HEK293T (cell line): ENCODE results near the gene RBFOX2.

Experiments used
- CTCF ChIA-PET: fragments of 350-600 bp; formaldehyde crosslinking; extraction: SDS; loops from one replicate; lab custom pipeline; 2021; ENCODE audit warnings: antibody characterized with exemption, inconsistent platforms; lab: Yijun Ruan, JAX
- POLR2A ChIA-PET: fragments of 350-600 bp; formaldehyde crosslinking; extraction: SDS; loops from one replicate; lab custom pipeline; 2020; ENCODE audit warnings: antibody characterized with exemption, inconsistent platforms; lab: Yijun Ruan, JAX
- DNase-seq: peaks from one replicate; pipeline ENCODE4 v3.0.0; 2012; ENCODE audit warnings: mixed read lengths; ENCODE audit errors: extremely low spot score
- ARNT ChIP-seq: fragments of 450-650 bp; IDR thresholded peaks from 2 replicates; pipeline ENCODE4 v1.6.1; 2017; ENCODE audit warnings: mild to moderate bottlenecking
- BHLHE40 ChIP-seq: fragments of 450-650 bp; IDR thresholded peaks from 2 replicates; pipeline ENCODE4 v1.6.1; 2016; ENCODE audit warnings: mild to moderate bottlenecking, moderate library complexity, borderline replicate concordance
- CTBP1 ChIP-seq: fragments of 450-650 bp; IDR thresholded peaks from 2 replicates; pipeline ENCODE4 v1.6.1; 2016; ENCODE audit warnings: borderline replicate concordance
- ELF4 ChIP-seq: fragments of 450-650 bp; IDR thresholded peaks from 2 replicates; pipeline ENCODE4 v1.6.1; 2017; ENCODE audit warnings: antibody characterized with exemption
- FOXA1 ChIP-seq: fragments of 450-650 bp; IDR thresholded peaks from 2 replicates; pipeline ENCODE4 v1.6.1; 2016; ENCODE audit warnings: mild to moderate bottlenecking
- FOXK2 ChIP-seq: fragments of 450-650 bp; IDR thresholded peaks from 2 replicates; pipeline ENCODE4 v1.6.1; 2016; ENCODE audit warnings: mild to moderate bottlenecking
- FOXM1 ChIP-seq: fragments of 450-650 bp; IDR thresholded peaks from 2 replicates; pipeline ENCODE4 v1.6.1; 2017; ENCODE audit warnings: mild to moderate bottlenecking, borderline replicate concordance
- HDGF ChIP-seq: fragments of 450-650 bp; IDR thresholded peaks from 2 replicates; pipeline ENCODE4 v1.6.1; 2017; ENCODE audit warnings: antibody characterized with exemption, borderline replicate concordance
- L3MBTL2 ChIP-seq: fragments of 450-650 bp; conservative IDR thresholded peaks from 2 replicates; pipeline ENCODE4 v1.6.1; 2016; ENCODE audit warnings: mild to moderate bottlenecking
- LEF1 ChIP-seq: fragments of 450-650 bp; IDR thresholded peaks from 2 replicates; pipeline ENCODE4 v1.6.1; 2017; ENCODE audit warnings: mild to moderate bottlenecking, borderline replicate concordance
- NFRKB ChIP-seq: fragments of 450-650 bp; IDR thresholded peaks from 2 replicates; pipeline ENCODE4 v1.6.1; 2016; ENCODE audit warnings: mild to moderate bottlenecking, moderate library complexity
- SP1 ChIP-seq: fragments of 450-650 bp; IDR thresholded peaks from 2 replicates; pipeline ENCODE4 v1.6.1; 2017
- SUZ12 ChIP-seq: fragments of 450-650 bp; IDR thresholded peaks from 2 replicates; pipeline ENCODE4 v1.6.1; 2016; ENCODE audit warnings: mild to moderate bottlenecking
- TARDBP ChIP-seq: fragments of 450-650 bp; IDR thresholded peaks from 2 replicates; pipeline ENCODE4 v1.6.1; 2016
- ZNF384 ChIP-seq: fragments of 450-650 bp; IDR thresholded peaks from 2 replicates; pipeline ENCODE4 v1.6.1; 2016
- TF ChIP-seq, protein P1 (sequence below): fragments of 450-650 bp; IDR thresholded peaks from 2 replicates; pipeline ENCODE4 v1.6.1; 2016

Gene RBFOX2

DNA sequence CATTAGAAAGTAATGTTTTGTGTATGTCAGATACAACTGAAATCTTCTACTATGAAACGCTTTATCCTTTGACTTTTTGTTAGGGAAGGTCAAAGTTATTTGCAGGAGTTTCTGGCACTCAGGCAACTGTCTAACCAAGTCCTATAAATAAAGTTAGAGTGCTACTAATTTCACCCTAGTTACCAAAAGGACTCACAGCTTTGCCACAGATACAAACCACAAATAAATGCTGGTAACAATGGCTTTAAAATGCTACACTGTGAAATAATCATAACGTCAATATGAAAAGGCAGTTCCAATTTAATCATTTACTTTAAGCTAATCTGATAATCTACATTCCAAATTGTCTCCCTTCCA is 124.3 kb downstream of the RBFOX2 start:
- CTCF ChIA-PET = no interaction called here
- TF ChIP-seq SUZ12 (no peak), FOXK2 (no peak), FOXA1 (no peak), HDGF (no peak)
- DNase-seq = no peak
- POLR2A ChIA-PET = interaction anchor here (1.8 kb wide), 1 partner anchor 11 kb away, joined by 10 read pairs; no protein-coding TSS in a partner anchor

DNA sequence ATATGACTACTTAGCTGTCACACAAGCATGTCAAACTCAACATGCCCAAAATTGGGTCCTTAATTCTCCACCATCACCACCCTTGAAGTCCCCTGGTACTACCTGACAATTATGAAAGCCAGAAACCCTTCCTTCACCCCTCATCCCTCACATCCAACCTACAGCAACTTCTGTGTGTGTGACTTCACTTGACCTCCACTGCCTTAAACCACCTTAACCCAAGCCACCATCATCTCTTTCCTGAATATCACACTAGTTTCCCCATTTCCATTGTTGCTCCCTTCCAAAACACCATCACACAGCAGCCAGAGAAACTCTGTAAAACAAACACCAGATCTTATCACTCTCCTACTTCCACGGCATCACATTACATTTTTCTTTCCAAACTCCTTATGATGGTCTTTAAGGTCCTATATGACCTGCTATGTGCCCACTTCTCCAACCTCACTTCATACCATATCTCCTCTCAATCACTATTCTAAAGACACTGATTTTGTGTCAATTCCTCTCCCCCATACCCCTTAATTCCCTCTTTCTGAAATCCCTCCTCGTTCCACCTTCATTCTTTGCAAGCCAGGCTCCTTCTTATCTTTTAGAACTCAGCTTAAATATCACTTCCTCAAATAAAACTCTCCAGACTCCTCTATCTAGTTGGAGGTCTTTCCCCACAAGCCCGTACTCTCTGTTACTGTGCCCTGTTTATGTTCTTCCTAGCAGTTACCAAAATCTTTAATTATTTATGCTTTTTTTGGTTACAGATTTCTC is 124.9 kb downstream of the RBFOX2 start:
- CTCF ChIA-PET = no interaction called here
- no peak for TF ChIP-seq TARDBP
- TF ChIP-seq CTBP1 = peak; percentile 66
- POLR2A ChIA-PET = interaction anchor here (1.8 kb wide), 1 partner anchor 11 kb away, joined by 10 read pairs; no protein-coding TSS in a partner anchor
- DNase-seq = no peak

DNA sequence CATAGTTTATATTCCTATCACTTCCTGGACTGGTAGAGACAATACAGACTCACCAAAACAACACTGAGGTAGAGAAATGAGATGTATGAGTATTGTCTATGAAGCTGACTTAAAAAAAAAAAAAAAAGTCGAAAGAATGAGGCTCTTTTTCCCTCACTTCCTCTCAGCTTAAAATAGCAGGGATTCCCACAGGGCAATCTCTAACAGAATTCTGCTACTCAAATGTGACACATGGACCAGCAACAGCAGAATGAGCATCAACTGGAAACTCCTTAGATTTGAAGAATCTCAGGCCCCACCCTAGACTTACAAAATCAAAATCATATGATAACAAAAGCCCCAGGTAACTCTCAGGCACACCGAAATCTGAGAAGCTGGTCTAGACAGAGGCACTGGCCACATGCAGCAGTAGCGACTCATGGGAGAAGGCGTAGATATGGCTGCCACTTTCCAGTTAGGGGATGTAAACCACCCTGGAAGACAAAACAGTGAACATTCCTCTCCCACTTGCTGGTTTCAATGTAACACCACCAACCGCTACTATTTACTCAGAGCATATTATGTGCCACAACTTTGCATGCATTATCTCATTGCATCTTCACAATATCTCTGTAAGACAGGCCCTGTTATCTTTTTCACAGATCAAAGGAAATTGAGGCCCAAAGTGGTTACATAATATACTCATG is 128.0 kb downstream of the RBFOX2 start:
- TF ChIP-seq FOXM1 (no peak), ARNT (no peak), NFRKB (no peak), BHLHE40 (no peak), TARDBP (no peak), ZNF384 (peak; percentile 38; the same call in 1 of the 2 replicates)
- ChIA-PET POLR2A (interaction anchor here (1.0 kb wide), 1 partner anchor 15 kb away, joined by 3 read pairs; no protein-coding TSS in a partner anchor), CTCF (no interaction called here)
- no peak for DNase-seq

DNA sequence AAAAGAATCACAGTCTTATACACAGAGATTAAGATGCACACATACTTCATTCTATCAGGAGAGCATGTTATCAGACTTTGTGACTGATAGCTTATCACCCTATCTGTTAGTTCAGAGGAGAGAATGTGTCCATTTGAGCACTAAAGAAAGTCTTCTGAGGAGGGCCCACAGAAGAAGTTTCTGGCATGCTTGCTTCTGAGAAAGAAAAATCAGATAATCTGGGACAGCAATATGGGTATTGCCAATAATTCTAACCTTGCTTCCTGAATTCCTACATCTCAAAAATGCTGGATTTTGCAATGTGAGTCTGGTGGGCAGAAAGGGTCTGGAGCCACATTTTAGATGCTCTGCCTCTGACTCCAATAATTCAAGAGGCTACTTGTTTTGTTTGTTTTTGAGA is 128.9 kb downstream of the RBFOX2 start:
- TF ChIP-seq ARNT (no peak), L3MBTL2 (no peak), NFRKB (no peak), TARDBP (no peak), ZNF384 (no peak), SUZ12 (no peak), FOXA1 (no peak), FOXK2 (no peak), BHLHE40 (no peak)
- POLR2A ChIA-PET = interaction anchor here (1.0 kb wide), 1 partner anchor 16 kb away, joined by 3 read pairs; no protein-coding TSS in a partner anchor
- CTCF ChIA-PET = interaction anchor here (0.6 kb wide), 1 partner anchor 92 kb away, joined by 3 read pairs; no protein-coding TSS in a partner anchor

DNA sequence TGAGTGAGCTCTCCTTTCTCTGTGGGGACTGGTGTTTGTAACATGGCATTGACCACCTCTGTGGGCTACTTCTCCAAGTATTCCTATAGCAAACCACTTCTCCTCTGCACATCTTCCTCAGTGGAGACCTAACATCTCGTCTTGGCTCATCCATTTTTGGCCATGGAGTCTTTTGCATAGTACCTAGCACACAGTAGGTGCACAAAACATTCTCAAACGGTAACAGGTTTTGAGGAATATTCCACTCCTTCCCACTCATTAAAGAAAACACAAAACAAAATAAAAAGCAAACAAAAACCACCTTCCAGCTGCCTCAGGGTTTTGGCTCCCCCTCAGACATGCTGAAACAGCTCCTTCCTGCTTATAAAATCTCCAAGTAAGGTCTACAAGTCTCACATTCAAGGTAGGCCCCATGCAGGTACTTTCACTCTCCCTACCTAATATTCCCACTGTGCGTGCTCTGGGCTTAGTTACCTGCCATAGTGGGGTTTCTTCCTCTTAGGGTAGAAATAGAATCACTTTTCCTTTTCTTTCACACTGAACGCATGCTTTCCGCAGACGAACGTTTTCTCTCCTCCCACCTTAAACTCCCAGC is 132.4 kb downstream of the RBFOX2 start:
- no peak for DNase-seq
- no peak for TF ChIP-seq LEF1
- TF ChIP-seq, protein P1, sequence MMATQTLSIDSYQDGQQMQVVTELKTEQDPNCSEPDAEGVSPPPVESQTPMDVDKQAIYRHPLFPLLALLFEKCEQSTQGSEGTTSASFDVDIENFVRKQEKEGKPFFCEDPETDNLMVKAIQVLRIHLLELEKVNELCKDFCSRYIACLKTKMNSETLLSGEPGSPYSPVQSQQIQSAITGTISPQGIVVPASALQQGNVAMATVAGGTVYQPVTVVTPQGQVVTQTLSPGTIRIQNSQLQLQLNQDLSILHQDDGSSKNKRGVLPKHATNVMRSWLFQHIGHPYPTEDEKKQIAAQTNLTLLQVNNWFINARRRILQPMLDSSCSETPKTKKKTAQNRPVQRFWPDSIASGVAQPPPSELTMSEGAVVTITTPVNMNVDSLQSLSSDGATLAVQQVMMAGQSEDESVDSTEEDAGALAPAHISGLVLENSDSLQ = no peak
- no peak for TF ChIP-seq L3MBTL2
- TF ChIP-seq HDGF = no peak
- ChIA-PET CTCF (no interaction called here), POLR2A (no interaction called here)

More for the DNA sequence above, 128.9 kb downstream of the RBFOX2 start:
- DNase-seq = no peak

DNA sequence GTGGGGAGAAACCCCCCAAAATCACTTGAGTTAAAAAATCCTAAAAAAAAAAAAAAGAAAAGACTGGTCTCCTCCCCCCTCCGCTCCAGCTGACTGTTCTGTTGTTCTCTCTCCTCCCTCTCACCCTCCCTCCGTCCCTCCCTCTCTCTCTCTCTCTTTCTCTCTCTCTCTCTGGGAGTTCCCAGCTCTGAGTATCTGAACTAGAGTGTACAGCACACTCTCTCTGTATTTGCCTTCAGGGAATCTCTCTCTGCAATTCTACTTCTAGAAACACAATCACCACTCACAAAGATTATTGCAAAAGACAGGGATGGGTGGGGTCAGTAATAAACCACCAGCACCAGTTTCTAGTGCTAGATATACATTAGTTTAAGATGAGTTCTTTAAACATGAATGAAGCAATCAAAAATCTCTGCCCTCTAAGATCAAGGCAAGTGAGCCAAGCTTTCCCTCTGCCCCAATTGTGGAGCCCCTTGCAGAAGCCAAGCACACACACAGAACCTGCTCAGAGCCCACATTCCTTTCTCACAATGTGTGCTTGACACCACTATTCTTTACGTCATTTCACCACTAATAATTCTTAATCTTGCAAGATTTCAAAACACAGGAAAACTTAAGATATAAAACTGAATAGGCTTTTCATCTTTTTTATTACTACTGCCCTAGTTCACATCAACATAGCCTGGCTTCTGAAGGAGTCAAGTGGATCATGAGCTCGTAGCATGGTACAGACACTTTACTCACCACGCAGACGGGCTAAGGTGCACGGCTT is 133.5 kb downstream of the RBFOX2 start:
- peak; percentile 27 for DNase-seq
- peak; percentile 55; the same call in 1 of the 2 replicates for TF ChIP-seq ZNF384
- TF ChIP-seq FOXA1 = no peak
- no peak for TF ChIP-seq FOXM1
- TF ChIP-seq BHLHE40 = no peak
- POLR2A ChIA-PET = interaction anchor here (0.5 kb wide), 1 partner anchor 12 kb away, joined by 3 read pairs; no protein-coding TSS in a partner anchor
- CTCF ChIA-PET = interaction anchor here (1.0 kb wide), 1 partner anchor 19 kb away, joined by 3 read pairs; no protein-coding TSS in a partner anchor

DNA sequence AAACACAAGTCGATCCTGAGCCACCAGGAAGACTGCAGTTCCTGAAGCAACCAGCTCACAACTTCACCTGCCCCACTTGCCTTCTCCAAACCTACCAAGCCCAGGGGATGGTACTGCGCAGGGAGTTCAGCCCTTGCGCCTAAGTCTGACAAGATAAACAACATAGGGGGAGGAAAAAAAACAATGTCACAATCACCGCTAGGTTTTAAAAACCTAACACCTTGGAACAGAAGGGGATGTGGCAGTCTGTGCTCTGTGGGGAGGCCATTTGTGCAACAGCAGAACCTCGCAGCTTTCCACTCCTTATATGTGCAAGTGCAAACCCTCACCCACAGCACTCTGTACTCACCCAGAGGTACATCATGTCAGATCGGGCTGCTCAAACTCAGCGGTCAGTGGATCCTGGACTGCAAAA is 134.2 kb downstream of the RBFOX2 start:
- ChIA-PET CTCF (interaction anchor here (1.0 kb wide), 1 partner anchor 19 kb away, joined by 3 read pairs; no protein-coding TSS in a partner anchor), POLR2A (interaction anchor here (0.5 kb wide), 1 partner anchor 13 kb away, joined by 3 read pairs; no protein-coding TSS in a partner anchor)
- peak; percentile 19 for DNase-seq
- TF ChIP-seq L3MBTL2 (no peak), LEF1 (no peak), SP1 (no peak), BHLHE40 (no peak), CTBP1 (no peak), FOXM1 (no peak), ARNT (no peak), SUZ12 (no peak), TARDBP (no peak), ELF4 (no peak)
